ENCODE measurements around the gene DENND6A.

DENND6A gene

DNA sequence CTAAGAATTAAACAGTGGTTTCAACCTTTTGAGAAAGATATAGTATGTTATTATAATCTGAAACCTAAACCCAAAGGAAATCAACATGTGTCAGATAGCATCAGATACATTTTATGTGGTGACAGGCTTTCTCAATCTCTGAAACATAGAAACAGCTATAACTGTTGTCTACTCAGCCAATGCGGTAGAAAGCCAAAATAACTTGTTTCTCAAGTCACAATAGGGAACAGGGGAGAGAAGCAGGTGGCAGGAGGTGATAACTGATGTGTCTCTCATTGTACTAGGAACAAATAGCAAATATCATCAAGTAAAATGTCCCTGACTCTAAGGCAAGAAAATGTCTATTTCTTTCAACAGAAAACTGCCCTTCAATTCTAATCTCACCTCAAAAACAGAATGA lies 38.6 kb downstream of the DENND6A start:
- Histone ChIP-seq H3K4me3 (ENCODE audit: insufficient read depth, low read length, poor library complexity, severe bottlenecking) (no peak overlapping the region), H3K27me3 (ENCODE audit: low read length) (no peaks in the 10 kb centered on the region), H3K4me2 (ENCODE audit: low read depth, low read length, poor library complexity, severe bottlenecking) (no peak overlapping the region), H4K20me1 (ENCODE audit: low read depth, low read length) (no peaks in the 10 kb centered on the region; the same call in 1 of the 2 replicates), H3K27ac (ENCODE audit: low read depth, low read length) (no peak overlapping the region), H3K9ac (ENCODE audit: low read length) (no peak overlapping the region), H3F3A (ENCODE audit: insufficient read depth) (no peaks in the 10 kb centered on the region), H3K9me2 (replicated peaks; ENCODE audit: insufficient read depth, low read length) (no peaks in the 10 kb centered on the region), H3K9me3 (ENCODE audit: insufficient read depth, low read length) (no peaks in the 10 kb centered on the region), H2AFZ (ENCODE audit: low read depth, low read length, severe bottlenecking) (no peak overlapping the region), H3K36me3 (ENCODE audit: low read length) (peaks cover 32% of the 10 kb centered on the region; the same call in 1 of the 2 replicates), H3K79me2 (ENCODE audit: insufficient read depth, low read length) (no peaks in the 10 kb centered on the region)
- no peak for TF ChIP-seq EZH2phosphoT487 (conservative IDR thresholded peaks at IDR 0.05; ENCODE audit: low read length)
- TF ChIP-seq, protein P1, sequence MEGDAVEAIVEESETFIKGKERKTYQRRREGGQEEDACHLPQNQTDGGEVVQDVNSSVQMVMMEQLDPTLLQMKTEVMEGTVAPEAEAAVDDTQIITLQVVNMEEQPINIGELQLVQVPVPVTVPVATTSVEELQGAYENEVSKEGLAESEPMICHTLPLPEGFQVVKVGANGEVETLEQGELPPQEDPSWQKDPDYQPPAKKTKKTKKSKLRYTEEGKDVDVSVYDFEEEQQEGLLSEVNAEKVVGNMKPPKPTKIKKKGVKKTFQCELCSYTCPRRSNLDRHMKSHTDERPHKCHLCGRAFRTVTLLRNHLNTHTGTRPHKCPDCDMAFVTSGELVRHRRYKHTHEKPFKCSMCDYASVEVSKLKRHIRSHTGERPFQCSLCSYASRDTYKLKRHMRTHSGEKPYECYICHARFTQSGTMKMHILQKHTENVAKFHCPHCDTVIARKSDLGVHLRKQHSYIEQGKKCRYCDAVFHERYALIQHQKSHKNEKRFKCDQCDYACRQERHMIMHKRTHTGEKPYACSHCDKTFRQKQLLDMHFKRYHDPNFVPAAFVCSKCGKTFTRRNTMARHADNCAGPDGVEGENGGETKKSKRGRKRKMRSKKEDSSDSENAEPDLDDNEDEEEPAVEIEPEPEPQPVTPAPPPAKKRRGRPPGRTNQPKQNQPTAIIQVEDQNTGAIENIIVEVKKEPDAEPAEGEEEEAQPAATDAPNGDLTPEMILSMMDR (IDR thresholded peaks at IDR 0.05; ENCODE audit: insufficient read depth, low read length, poor library complexity, severe bottlenecking), result no peak

GRCh38 chr3:57652203-57652602 lies 40.7 kb downstream of the DENND6A start:
- Histone ChIP-seq H3K9me3 (ENCODE audit: insufficient read depth, low read length) (no peaks in the 10 kb centered on the region), H3K4me3 (ENCODE audit: insufficient read depth, low read length, poor library complexity, severe bottlenecking) (no peak overlapping the region), H3K36me3 (ENCODE audit: low read length) (peaks cover 18% of the 10 kb centered on the region; the same call in 1 of the 2 replicates), H3K9ac (ENCODE audit: low read length) (no peak overlapping the region), H3F3A (ENCODE audit: insufficient read depth) (no peaks in the 10 kb centered on the region), H3K27me3 (ENCODE audit: low read length) (no peaks in the 10 kb centered on the region), H3K27ac (ENCODE audit: low read depth, low read length) (no peak overlapping the region), H3K4me2 (ENCODE audit: low read depth, low read length, poor library complexity, severe bottlenecking) (no peak overlapping the region), H3K9me2 (replicated peaks; ENCODE audit: insufficient read depth, low read length) (no peaks in the 10 kb centered on the region), H3K79me2 (ENCODE audit: insufficient read depth, low read length) (no peaks in the 10 kb centered on the region), H2AFZ (ENCODE audit: low read depth, low read length, severe bottlenecking) (no peak overlapping the region), H4K20me1 (ENCODE audit: low read depth, low read length) (no peaks in the 10 kb centered on the region; the same call in 1 of the 2 replicates)
- no peak for TF ChIP-seq EZH2phosphoT487 (conservative IDR thresholded peaks at IDR 0.05; ENCODE audit: low read length)

DNA sequence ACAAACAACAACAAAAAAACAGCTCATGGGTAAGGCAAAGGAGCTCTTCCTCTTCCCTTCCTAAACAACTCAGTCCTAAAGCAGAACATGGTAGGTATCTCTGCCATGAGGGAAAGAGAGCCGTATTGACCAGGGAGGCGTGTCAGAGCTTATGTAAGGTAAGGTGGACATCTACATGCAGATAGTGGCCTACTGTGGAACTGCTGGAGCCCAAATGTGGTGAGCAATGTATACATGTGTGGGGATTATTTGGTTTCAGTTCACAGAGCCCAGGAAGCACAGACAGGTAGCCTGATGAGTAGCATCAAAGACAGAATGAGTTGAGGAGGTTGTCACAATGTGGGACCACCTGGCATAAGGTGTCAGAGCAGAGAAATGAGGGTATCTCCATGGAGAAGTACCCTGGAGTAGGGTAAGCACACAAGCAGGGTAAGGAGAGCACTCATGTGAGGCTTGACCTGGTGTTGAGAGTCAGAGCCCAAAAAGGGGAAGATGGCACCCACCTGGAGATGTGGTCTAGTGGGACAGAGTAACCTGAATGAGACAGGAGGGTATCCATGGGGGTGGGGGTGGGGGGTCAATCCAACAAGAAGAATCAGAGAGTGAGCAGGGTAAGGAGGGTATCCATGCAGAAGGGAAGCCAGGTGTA lies 45.5 kb downstream of the DENND6A start:
- H4K20me1 ChIP-seq (ENCODE audit: low read depth, low read length), result no peaks in the 10 kb centered on the region
- no peak for TF ChIP-seq EZH2phosphoT487 (conservative IDR thresholded peaks at IDR 0.05; ENCODE audit: low read length)
- TF ChIP-seq, protein P1 (IDR thresholded peaks at IDR 0.05; ENCODE audit: insufficient read depth, low read length, poor library complexity, severe bottlenecking), result no peak
- no peaks in the 10 kb centered on the region for H3K9me2 ChIP-seq (replicated peaks; ENCODE audit: insufficient read depth, low read length)
- H3K36me3 ChIP-seq (ENCODE audit: low read length), result peaks cover 12% of the 10 kb centered on the region; the same call in 1 of the 2 replicates
- H3K27ac ChIP-seq (ENCODE audit: low read depth, low read length), result no peak overlapping the region
- H3K9ac ChIP-seq (ENCODE audit: low read length), result no peak overlapping the region
- H3K79me2 ChIP-seq (ENCODE audit: insufficient read depth, low read length), result no peaks in the 10 kb centered on the region
- no peak overlapping the region for H3K4me2 ChIP-seq (ENCODE audit: low read depth, low read length, poor library complexity, severe bottlenecking)
- no peaks in the 10 kb centered on the region for H3F3A ChIP-seq (ENCODE audit: insufficient read depth)
- no peak overlapping the region for H2AFZ ChIP-seq (ENCODE audit: low read depth, low read length, severe bottlenecking)
- H3K4me3 ChIP-seq (ENCODE audit: insufficient read depth, low read length, poor library complexity, severe bottlenecking), result no peak overlapping the region
- H3K27me3 ChIP-seq (ENCODE audit: low read length), result no peaks in the 10 kb centered on the region
- H3K9me3 ChIP-seq (ENCODE audit: insufficient read depth, low read length), result no peaks in the 10 kb centered on the region

GRCh38 chr3:57646723-57647122 lies 46.2 kb downstream of the DENND6A start:
- Histone ChIP-seq H2AFZ (ENCODE audit: low read depth, low read length, severe bottlenecking) (no peak overlapping the region), H3F3A (ENCODE audit: insufficient read depth) (no peaks in the 10 kb centered on the region), H3K27ac (ENCODE audit: low read depth, low read length) (no peak overlapping the region), H3K27me3 (ENCODE audit: low read length) (no peaks in the 10 kb centered on the region), H3K9ac (ENCODE audit: low read length) (no peak overlapping the region), H4K20me1 (ENCODE audit: low read depth, low read length) (no peaks in the 10 kb centered on the region), H3K9me2 (replicated peaks; ENCODE audit: insufficient read depth, low read length) (no peaks in the 10 kb centered on the region), H3K4me2 (ENCODE audit: low read depth, low read length, poor library complexity, severe bottlenecking) (no peak overlapping the region), H3K36me3 (ENCODE audit: low read length) (peaks cover 13% of the 10 kb centered on the region; the same call in 1 of the 2 replicates), H3K79me2 (ENCODE audit: insufficient read depth, low read length) (no peaks in the 10 kb centered on the region), H3K9me3 (ENCODE audit: insufficient read depth, low read length) (no peaks in the 10 kb centered on the region), H3K4me3 (ENCODE audit: insufficient read depth, low read length, poor library complexity, severe bottlenecking) (no peak overlapping the region)
- TF ChIP-seq EZH2phosphoT487 (conservative IDR thresholded peaks at IDR 0.05; ENCODE audit: low read length), result no peak
- TF ChIP-seq, protein P1 (IDR thresholded peaks at IDR 0.05; ENCODE audit: insufficient read depth, low read length, poor library complexity, severe bottlenecking), result no peak
